K562 treated with DMSO at 1 percent for 48 hours (cell line): ENCODE results near the gene ZBTB14. TPM values are rescaled to one million over a fixed set of nuclear protein-coding genes. Genes with fewer than 3 reads are reported as not detected.

ENCODE experiments used
- total RNA-seq: library from RNA; unstranded; fragments of 300-600 nt; gene quantifications from 2 replicates; pipeline ENCODE4 v1.2.3, GENCODE V29; 2022; ENCODE audit warnings: low replicate concordance; ENCODE audit errors: extremely low read depth

Gene ZBTB14, protein sequence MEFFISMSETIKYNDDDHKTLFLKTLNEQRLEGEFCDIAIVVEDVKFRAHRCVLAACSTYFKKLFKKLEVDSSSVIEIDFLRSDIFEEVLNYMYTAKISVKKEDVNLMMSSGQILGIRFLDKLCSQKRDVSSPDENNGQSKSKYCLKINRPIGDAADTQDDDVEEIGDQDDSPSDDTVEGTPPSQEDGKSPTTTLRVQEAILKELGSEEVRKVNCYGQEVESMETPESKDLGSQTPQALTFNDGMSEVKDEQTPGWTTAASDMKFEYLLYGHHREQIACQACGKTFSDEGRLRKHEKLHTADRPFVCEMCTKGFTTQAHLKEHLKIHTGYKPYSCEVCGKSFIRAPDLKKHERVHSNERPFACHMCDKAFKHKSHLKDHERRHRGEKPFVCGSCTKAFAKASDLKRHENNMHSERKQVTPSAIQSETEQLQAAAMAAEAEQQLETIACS
- not detected in 2 replicates for total RNA-seq

GRCh38 chr18:5295231-5295920, at the start of gene ZBTB14:
TSS of gene ZBTB14 (minus strand) at chr18:5295726. CDS start at chr18:5293246, 2,480 bp downstream.

Other genes starting within 250 kb of the ZBTB14 start
- not detected in 2 replicates for gene AKAIN1, start 98.5 kb downstream of the ZBTB14 start, total RNA-seq
- gene EPB41L3, start 248.3 kb upstream of the ZBTB14 start, total RNA-seq = not detected in 2 replicates